Amniotic epithelial cell (primary cell): ENCODE measurements around the gene LSM2.

ENCODE experiments used
- DNase-seq: peaks from one replicate; pipeline ENCODE4 v3.0.0-alpha.2; 2010; ENCODE audit warnings: low read depth

LSM2 gene

DNA sequence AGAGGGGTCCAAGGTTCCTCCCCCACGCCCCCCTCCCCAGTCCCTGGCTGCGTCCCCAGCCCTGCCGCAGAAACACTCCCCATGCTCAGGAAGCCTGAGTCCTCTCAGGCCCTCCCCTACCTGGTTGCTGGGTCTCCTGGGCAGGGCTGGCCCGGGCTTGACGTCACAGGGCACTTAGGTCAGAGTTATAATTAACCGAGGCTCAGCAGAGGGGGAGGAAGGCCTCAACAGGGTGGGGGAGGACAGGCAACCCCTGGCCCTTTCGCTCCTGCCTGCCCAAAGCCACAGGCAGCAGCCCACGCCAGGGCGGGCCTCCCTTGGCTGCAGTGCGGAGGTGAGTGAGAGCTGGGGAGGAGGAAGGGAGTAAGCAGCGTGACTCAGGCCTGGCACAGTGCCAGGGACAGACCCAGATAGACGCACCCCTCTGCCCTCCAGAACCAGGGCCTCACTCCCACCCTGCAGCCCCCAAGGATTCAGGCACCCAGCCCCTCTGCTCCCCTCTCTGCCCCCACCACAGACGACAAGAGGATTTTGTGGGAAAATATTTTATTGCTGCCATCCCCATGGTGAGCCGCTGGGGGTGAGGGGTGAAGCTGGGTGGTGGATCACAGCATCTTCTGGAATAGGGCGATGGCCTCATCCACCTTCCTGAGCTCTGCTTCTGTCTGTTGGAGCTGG lies 29.6 kb downstream of the LSM2 start, which contains the start of gene VWA7:
TSS of gene VWA7 (minus strand) at position 340 of the 678 bp plus-strand sequence. CDS start 549 bp downstream, outside the sequence.
- DNase-seq = peak; percentile 97

DNA sequence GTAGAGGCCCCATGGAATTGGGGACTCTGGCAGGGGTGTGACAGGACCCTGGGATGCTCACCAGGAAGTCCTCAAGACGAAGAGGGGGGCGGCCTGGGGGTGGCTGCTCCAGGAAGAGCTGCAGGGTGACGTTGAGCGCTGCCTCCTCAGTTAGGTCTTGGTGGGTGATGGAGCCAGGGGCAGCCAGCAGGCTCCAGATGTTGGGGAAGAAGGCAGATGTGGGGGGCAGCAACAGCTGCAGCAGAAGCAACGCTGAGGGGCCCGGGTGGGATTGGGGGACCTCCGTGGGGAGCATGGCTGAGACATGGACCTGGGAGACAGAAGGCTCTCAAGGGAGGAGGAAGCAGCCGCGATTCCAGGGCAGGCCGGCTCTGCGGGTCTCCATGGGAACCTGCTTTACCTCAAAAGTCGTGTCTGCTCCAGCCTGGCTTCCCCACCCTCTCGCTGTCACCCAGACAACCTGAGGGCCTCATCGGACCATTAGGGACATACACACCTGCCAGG lies 30.2 kb downstream of the LSM2 start:
- no peak for DNase-seq

DNA sequence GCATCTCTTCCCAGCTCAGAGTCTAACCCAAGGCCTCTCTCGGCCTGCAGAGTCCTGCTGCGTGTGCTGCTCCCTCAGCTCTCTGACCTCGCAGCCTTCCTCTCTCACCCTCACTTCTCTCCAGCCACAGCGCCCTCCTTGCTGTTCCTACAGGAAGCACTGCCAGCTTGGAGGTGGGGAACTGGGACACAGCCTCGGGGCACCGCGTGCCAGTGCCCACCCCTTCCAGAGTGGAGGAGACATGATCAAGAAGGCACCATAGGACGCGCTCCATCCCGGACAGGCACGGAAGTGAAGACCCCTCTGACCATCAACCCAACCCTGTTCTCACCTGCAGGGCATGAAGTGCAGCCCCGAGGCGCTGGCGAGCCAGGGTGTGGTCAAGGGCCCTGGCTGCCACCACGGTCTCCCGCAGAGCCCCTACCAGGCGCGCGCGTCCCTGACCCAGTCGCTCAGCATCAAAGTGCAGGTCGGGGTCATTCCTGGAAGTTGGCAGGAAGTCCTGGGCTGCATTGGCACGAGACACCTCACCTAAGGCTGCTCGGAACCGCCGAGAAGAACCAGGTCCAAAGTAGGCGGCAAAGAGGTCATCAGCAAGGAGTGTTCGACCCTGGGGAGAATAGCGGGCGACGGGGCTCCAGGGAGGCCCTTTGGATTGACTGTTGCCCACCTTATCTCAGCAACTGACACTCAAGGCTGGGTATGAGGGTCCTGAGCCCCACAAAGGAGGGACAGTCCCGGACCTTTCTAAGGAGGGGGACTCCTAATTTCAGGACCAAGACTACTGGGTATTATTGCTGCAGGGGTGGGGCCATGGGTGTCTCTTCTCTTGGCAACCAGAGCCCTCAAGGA lies 30.9 kb downstream of the LSM2 start:
- DNase-seq = no peak

DNA sequence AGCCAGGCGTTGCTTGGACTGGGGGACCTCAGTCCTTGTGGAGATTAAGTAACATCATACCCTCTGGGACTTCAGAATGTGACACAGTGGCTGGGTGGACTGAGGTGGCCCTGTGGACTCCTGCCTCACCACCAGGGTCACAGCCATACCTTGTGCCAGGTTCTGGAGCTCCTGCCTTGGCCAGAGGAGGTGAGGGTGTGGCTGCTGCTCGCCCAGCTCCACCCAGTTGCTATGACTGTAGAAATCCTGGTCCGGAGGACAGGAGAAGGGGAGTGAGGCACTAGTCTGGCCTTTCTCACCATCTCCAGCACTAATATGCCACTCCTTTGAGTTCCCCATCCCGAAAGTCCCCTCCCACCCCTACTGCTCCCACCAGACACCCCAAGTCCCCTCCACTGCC lies 31.6 kb downstream of the LSM2 start:
- no peak for DNase-seq

DNA sequence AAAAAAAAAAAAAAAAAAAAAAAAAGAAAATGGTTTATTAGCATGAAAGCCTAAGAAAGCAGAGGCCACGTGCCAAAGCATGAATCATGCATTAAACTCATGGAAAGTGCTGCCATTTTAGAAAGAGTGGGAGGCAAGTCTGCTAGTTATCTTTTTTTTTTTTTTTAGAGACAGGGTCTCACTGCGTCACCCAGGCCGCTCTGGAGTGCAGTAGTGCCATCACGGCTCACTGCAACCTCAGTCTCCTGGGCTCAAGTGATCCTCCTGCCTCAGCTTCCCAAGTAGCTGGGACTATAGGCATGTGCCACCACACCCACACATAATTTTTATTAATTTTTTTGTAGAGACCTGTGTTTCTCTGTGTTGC lies 34.8 kb downstream of the LSM2 start:
- DNase-seq = peak; percentile 39

DNA sequence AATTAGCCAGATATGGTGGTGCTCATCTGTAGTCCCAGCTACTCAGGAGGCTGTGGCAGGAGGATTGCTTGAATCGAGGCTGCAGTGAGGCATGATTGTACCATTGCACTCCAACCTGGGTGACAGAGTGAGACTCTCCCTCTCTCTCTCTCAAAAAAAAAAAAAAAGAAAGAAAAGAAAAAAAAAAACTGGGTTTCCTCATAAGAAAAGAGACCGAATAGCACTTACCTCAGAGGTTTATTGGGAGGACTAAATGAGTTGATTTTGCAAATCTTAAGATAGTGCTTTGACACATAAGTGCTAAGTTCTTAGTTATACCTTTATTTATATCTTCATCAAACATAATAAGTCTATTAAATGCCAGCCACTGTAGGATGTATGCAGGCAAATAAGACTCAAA lies 35.9 kb downstream of the LSM2 start:
- DNase-seq = no peak

DNA sequence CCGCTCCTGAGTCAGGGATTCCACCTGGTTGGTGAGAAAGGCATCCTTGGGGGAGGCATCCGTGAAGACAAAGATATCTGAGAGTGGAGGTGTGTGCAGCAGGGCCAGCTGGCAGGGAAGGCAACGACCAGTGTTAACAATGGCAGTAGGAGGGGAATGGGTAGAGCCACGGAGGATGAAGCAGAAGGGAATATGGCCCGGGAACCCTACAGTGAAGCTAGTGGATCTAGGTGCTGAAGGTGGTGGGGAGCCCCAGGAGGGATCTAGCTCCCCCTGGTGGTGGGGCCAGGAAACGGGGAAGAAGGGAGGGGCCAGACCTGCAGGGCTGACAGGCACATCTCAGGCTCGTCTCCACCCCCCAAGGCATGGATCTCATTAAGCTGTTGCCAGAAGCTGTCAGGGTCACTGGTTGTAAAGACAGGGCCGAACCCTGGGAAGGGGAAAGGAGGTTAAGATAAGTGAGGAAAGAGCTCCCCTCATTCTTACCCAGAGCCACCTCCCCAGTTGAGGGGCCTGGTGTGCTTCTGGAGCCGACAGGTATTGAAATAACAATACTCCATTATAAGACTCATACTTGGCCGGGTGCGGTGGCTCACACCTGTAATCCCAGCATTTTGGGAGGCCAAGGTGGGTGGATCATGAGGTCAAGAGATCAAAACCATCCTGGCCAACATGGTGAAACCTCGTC lies 36.9 kb downstream of the LSM2 start:
- peak; percentile 52 for DNase-seq

DNA sequence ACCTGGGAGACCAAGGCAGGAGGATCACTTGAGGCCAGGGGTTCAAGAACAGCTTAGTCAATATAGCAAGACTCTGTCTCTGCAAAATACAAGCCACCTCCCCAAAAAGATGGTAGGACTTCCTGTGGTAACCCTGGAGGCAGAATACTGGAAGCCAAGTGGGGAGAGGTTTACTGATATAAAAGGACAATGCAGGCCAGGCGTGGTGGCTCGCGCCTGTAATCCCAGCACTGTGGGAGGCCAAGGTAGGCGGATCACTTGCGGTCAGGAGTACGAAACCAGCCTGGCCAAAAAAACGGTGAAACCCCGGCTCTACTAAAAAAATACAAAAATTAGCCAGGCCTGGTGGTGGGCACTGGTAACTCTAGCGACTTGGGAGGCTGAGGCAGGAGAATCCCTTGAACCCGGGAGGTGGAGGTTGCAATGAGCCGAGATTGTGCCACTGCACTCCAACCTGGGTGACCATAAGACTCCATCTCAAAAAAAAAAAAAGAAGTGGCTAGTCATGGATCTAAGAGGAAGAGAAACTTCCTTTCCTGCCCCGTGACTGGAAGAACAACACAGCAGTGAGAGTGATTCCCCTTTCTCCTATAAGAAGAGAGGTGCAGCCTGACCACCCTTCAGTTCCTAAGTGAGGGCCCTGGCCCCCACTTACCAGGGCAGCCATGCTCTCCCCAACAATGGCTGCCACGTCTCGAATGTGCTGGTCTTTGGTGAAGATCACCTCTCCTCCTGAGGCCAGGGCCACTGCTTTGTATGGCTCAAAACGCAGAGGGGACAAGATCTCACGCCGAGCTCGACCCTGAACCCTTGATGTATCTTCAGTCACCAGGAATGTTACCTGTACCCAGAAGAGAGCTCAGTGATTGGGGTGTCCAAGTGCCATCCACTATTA lies 38.2 kb downstream of the LSM2 start:
- DNase-seq = no peak

DNA sequence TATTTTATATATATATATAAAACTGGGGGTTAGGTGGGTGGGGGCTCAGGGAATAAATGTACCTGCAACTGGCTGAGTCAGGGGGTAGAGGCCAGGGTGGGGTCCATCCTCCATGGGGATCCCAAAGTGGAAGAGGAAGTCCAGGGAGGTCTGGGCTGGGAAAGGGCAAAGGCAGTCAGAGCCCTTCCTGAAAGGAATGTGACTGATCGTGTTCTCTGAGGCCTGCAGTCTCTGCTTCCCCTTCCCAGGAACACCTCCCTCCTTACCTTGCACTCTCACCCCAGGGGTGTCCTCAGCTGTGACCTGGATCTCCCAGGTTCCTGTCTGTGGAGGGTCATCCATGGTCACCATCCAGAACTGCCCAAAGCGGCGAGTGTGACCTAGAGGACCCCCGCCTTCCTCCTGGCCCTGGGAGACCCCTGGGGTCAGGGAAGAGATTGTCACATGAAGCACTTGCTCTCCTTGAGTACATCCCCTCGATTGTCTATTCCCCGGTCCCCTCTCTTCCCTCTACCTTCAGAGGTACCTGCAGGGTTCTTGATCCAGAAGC lies 39.6 kb downstream of the LSM2 start:
- no peak for DNase-seq

DNA sequence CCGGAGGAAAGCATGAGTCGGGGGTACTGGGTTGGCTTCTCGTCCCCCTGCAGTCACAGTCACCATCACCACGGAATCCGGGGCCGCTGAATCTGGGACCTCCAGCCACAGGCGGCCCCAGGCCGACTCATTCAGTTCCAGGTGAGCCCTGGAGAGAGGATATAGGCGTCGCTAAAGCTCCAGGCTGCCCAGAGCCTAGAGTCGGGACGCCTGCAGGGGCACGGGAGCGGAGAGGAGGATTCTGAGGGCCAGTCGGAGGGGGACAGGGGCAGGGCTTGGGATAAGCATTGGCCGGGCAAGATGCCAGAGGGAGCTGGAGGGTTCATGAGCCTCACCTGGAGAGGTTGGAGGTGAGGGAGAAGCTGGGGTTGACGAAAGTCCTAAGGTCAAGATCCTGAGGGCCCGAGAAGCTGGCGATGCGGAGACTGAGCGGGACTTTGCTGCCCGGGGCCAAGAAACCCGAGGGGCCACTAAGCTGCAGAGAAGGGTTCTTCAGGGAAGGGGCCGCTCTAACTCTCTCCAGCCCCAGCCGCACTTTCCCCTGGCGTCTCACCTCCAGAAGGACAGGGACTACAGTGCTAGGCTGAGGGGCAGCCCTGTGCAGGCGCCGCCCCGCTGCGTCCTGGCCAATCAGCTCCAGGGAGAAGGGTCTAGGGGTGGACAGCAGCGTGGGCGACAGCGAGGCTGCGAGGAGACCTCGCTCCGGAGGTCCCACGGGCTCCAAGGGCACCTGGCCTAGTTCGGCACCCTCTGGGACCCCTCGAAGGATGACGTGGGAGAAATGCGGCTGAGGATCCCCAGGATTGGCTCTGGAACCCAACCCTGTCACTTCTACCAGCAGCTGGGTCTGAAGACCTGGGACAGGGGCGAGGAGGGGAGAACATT lies 40.6 kb downstream of the LSM2 start:
- no peak for DNase-seq

DNA sequence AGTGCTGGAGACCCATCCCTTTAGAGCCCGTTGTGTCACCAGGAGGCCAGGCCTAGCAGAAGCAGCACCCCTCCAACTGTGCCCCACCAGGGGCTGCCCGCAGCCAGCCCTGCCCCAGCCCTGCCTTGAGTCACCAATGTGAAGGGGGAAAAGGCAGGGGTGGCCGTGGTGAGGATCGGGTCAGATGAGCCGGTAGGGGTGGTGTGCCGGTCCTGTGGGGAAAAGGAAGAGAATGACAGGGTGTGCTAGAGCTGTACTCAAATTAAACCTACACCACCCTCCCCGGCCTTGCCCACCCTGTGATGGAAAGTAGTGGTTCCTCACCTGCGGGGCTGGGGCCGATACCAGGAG lies 41.2 kb downstream of the LSM2 start:
- no peak for DNase-seq

DNA sequence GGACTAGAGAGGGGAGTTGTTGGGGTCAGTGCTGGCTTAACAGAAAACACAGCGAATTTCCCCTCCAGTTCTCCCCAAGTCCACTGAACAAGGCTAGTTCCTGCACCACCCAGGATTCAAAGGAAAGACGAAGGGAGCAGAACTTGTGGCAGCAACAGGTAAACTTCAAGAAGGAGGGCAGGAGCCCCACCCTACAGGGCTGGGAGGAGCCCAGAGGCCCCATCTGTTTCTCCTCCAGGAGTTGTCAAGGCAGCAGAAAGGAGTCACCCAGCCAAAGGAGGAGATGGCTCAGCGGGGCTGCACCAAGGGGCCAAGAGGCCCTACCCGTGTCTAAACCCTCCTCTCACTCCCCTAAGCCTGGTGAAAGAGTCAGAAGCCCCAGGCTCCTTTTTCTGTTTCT lies 42.6 kb downstream of the LSM2 start:
- DNase-seq = no peak

DNA sequence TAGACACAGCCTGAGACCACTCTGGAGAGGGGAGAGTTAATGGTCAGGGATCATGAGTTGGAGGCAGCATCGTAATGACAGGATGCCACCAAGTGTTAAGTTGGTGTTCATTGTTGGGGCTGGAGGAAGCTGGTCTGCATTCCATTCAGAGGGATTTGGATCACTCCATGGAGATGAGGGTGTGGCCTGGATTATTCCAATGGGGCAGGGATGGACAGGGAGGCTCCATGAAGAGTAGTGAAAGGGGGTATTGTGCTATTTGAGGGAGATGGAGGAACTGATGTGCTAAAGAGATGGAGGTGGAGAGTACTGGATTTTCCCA lies 43.2 kb downstream of the LSM2 start:
- DNase-seq = no peak

DNA sequence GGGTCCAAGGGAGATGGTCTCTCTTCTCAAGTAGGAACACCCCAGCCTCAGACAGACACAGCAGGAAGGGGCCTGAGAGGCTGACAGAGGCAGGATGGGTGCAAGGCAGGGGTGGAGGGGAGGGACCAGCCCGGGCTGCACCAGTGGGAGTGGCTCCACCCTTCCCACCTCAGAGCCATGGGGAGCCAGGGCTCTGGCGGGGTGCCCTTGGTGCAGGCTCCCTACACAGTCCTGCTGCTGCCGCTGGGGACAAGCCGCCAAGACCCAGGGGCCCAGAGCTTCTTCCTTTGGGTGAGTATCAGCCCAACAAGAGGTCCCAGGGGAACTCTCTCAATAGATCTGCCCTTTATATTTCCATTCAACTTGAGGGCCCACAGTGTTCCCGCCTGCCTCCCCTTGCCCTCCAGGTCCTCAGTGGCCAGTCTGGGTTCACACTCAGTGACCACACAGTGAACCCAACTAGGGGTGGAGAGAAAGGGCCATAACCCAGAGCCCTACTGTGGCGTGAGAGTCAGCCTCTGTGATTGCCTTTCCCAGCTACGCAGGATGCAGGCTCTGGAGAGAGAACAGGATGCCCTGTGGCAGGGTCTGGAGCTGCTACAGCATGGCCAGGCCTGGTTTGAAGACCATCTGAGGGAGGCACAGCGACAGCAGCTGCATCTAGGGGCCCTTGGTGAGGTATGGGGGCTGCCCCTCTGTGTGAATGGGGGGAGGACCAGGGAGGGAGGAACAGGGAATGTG lies 43.7 kb downstream of the LSM2 start:
- DNase-seq = no peak

DNA sequence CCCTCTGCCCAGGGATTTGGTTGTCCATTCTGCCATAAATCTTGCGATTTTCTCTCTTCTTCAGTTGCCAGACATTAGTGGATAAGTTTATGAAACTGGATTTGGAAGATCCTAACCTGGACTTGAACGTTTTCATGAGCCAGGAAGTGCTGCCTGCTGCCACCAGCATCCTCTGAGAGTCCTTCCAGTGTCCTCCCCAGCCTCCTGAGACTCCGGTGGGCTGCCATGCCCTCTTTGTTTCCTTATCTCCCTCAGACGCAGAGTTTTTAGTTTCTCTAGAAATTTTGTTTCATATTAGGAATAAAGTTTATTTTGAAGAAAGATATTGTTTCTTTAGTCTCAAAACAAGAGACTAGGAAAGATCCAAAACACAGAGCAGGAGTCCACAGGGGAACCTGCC lies 44.4 kb downstream of the LSM2 start, which contains the start of gene SAPCD1:
TSS of gene SAPCD1 (plus strand) at position 301 of the 400 bp plus-strand sequence. CDS start 399 bp downstream, outside the sequence.
- no peak for DNase-seq

DNA sequence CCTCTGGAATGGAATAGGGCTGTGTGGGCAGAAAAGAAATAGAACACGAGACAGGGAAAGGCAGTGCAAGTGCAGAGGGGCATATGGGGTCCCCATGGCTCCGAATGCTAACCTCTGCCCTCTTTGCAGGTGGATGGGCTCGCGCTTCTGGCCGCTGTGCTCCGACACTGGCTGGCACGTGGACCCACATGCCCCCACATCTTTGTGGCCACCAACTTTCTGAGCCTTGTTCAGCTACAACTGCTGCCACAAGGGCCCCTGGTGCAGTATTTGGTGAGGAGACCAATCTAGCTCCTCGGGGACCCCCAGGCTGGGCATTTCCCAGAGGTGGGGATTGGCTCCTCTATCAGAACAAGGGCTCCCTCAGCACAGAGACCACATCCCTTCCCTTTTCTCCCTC lies 45.4 kb downstream of the LSM2 start:
- no peak for DNase-seq

DNA sequence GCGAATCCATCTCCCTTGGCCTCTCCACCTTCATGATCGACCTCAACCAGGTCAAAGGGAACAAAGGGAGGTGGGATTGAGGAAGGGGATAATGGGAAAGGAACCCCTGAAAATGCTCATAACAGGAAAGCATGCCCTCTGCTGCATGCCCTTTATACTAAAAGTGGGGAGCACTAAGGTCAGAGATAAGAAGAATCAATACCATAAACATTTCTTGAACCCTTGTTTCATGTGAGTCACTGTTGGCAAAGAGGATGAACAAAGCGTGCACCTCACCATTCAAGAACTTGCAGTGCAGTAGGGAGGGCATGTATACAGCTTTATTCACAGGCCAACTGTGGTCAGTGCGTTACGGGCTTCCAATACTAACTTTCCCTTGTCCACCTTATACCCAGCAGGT lies 46.0 kb downstream of the LSM2 start:
- DNase-seq = no peak

DNA sequence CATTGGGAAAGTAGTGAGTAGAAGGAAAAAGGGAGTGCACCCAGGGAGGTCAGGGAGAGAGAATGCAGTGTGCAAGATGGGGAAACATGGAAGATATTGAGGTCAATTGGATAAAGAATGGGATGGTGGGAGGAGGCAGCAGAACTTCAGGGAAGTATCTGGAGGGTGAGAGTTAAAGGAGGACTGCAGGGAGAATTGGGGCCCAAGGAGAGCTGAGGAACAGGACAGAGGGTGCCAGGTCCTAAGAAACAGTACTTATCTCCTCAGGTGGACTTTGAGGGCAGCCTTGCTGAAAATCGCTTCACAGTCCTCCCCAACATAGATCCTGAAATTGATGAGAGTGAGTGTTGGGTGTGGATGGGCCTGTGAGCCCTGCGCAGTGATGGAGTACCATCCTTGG lies 48.5 kb downstream of the LSM2 start:
- no peak for DNase-seq

DNA sequence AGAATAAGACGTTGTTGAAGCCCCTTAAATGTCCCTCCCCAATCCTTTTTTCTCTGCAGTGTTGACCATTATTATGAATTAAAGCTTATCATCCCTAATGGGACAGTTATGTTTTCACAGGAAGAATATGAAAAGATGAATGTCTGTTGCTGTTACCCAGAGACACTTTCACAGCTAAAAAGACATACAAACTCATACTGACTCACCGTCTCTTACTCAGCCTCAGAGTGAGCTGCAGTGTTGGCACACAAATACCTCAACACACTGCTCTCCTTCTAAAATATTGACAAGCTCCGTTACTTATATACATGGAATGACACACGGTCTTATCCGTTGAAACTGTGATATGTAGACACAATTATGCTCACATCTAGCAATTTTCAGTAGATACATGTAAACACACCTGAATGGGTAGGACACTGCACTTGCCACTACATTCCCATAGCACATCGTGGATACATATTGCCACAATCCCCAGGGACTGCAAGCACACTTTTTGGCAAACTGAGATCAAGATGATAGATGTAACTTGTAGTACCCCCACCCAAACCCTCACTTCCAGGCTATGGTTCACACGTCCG lies 53.9 kb downstream of the LSM2 start:
- peak; percentile 90 for DNase-seq
